Neural cell (in vitro differentiated cells): ENCODE data around the gene EPHA6. TPM values are rescaled to one million over a fixed set of nuclear protein-coding genes. Genes with fewer than 3 reads are reported as not detected.

Source experiments
- H2AFZ ChIP-seq: fragments of 200-600, 300-800 bp; sonication (generic), shearing (Covaris generic); 2 replicates; pipeline ENCODE4 v1.6.0; 2014; ENCODE audit warnings: low read depth, mild to moderate bottlenecking, antibody characterized with exemption, low read length, moderate library complexity
- H3F3A ChIP-seq: fragments of 200-600 bp; shearing (Covaris generic); 2 replicates; pipeline ENCODE4 v1.6.1; 2016; ENCODE audit warnings: mild to moderate bottlenecking, moderate library complexity, mixed read lengths, antibody characterized with exemption, low read length; ENCODE audit not compliant: insufficient read depth, poor library complexity, severe bottlenecking
- H3K27ac ChIP-seq: fragments of 200-600, 300-800 bp; sonication (generic), shearing (Covaris generic); 2 replicates; pipeline ENCODE4 v1.5.1; 2014; ENCODE audit warnings: mild to moderate bottlenecking, low read length, moderate library complexity
- H3K27me3 ChIP-seq: fragments of 300-800, 200-600 bp; sonication (generic), shearing (Covaris generic); 2 replicates; pipeline ENCODE4 v1.6.0; 2014; ENCODE audit warnings: mild to moderate bottlenecking, low read depth, low read length, moderate library complexity; ENCODE audit not compliant: insufficient read depth
- H3K36me3 ChIP-seq: fragments of 300-800, 200-600 bp; sonication (generic), shearing (Covaris generic); 2 replicates; pipeline ENCODE4 v1.5.1; 2014; ENCODE audit warnings: mild to moderate bottlenecking, antibody characterized with exemption, low read length, moderate library complexity; ENCODE audit not compliant: insufficient read depth
- H3K4me2 ChIP-seq: fragments of 300-800, 200-600 bp; sonication (generic), shearing (Covaris generic); 2 replicates; pipeline ENCODE4 v1.6.0; 2014; ENCODE audit warnings: mild to moderate bottlenecking, low read length
- H3K4me3 ChIP-seq: fragments of 300-800, 200-600 bp; sonication (generic), shearing (Covaris generic); 2 replicates; pipeline ENCODE4 v1.5.1; 2014; ENCODE audit warnings: mild to moderate bottlenecking, low read length, moderate library complexity
- H3K79me2 ChIP-seq: fragments of 200-600 bp; shearing (Covaris generic); replicated peaks from 2 replicates; pipeline ENCODE4 v1.6.0; 2014; ENCODE audit warnings: mild to moderate bottlenecking, low read length, moderate library complexity; ENCODE audit not compliant: insufficient read depth
- H3K9ac ChIP-seq: fragments of 300-800, 200-600 bp; sonication (generic), shearing (Covaris generic); 2 replicates; pipeline ENCODE4 v1.6.1; 2016; ENCODE audit warnings: mild to moderate bottlenecking, low read length, mixed read lengths
- H3K9me2 ChIP-seq: fragments of 200-600 bp; shearing (Covaris generic); 2 replicates; pipeline ENCODE4 v1.6.1; 2016; ENCODE audit warnings: mild to moderate bottlenecking, low read length, mixed read lengths; ENCODE audit not compliant: insufficient read depth
- H3K9me3 ChIP-seq: fragments of 200-600, 300-800 bp; sonication (generic), shearing (Covaris generic); 2 replicates; pipeline ENCODE4 v1.6.1; 2016; ENCODE audit warnings: mild to moderate bottlenecking, mixed run types, low read length, moderate library complexity, mixed read lengths
- H4K20me1 ChIP-seq: fragments of 200-600 bp; shearing (Covaris generic); 2 replicates; pipeline ENCODE4 v1.6.1; 2016; ENCODE audit warnings: mild to moderate bottlenecking, mixed run types; ENCODE audit not compliant: insufficient read depth
- EP300 ChIP-seq: fragments of 450-650 bp; conservative IDR thresholded peaks from 2 replicates; pipeline ENCODE4 v1.6.1; 2014; ENCODE audit warnings: antibody characterized with exemption, mild to moderate bottlenecking, moderate library complexity; ENCODE audit not compliant: poor library complexity, severe bottlenecking
- EZH2 ChIP-seq: fragments of 200-600, 300-800 bp; shearing (Covaris generic), sonication (generic); IDR thresholded peaks from 2 replicates; pipeline ENCODE4 v1.6.1; 2014; ENCODE audit warnings: antibody characterized with exemption, low read length, borderline replicate concordance, mild to moderate bottlenecking; ENCODE audit not compliant: insufficient read depth, poor library complexity, severe bottlenecking
- MXI1 ChIP-seq: fragments of 450-650 bp; conservative IDR thresholded peaks from 2 replicates; pipeline ENCODE4 v1.6.1; 2014; ENCODE audit warnings: antibody characterized with exemption, mild to moderate bottlenecking; ENCODE audit not compliant: poor library complexity, severe bottlenecking
- POLR2AphosphoS5 ChIP-seq: IDR thresholded peaks from 2 replicates; pipeline ENCODE4 v1.6.1; 2012
- RAD21 ChIP-seq: fragments of 450-650 bp; conservative IDR thresholded peaks from 2 replicates; pipeline ENCODE4 v1.6.1; 2014; ENCODE audit warnings: antibody characterized with exemption, mild to moderate bottlenecking, moderate library complexity
- SMC3 ChIP-seq: fragments of 450-650 bp; conservative IDR thresholded peaks from 2 replicates; pipeline ENCODE4 v1.6.1; 2014; ENCODE audit warnings: antibody characterized with exemption, mild to moderate bottlenecking, moderate library complexity; ENCODE audit not compliant: poor library complexity
- TAF1 ChIP-seq: IDR thresholded peaks from 2 replicates; pipeline ENCODE4 v1.6.1; 2012; ENCODE audit warnings: low read depth
- polyA plus RNA-seq: library from polyadenylated mRNA; depleted of rRNA; stranded (reverse); fragments of >200 nt; gene quantifications from 2 replicates; pipeline ENCODE4 v1.2.3, GENCODE V29; 2014
- TF ChIP-seq, protein P1 (sequence below): IDR thresholded peaks from 2 replicates; pipeline ENCODE4 v1.6.1; 2012; ENCODE audit warnings: borderline replicate concordance
- TF ChIP-seq, protein P2 (sequence below): fragments of 450-650 bp; IDR thresholded peaks from 2 replicates; pipeline ENCODE4 v1.5.1; 2014; ENCODE audit warnings: antibody characterized with exemption, mild to moderate bottlenecking, moderate library complexity; ENCODE audit not compliant: poor library complexity, severe bottlenecking

The EPHA6 gene
- polyA plus RNA-seq, 1 donor from 2014 or later, result 0.56 TPM

DNA sequence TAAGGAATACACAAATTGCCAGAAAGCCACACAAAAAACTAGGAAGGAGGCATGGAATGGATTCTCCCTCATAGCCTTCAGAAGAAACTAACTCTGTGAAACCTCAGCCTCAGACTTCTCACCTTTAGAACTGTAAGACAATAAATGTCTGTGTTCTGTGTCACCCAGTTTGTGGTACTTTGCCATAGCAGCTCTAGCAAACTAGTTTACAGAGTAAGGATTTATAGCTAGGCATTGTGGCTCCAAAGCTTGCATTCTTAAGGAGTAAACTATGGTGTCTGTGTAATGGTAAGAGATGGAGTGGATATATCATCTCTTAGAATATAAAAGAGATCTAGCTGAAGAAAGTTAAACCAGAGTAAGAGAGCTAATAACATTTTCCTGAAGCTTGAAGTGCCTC lies 18.9 kb downstream of the EPHA6 start:
- no peak overlapping the region for H3K27ac ChIP-seq
- no peaks in the 10 kb centered on the region for H3K36me3 ChIP-seq
- H3K4me3 ChIP-seq, result no peak overlapping the region
- no peaks in the 10 kb centered on the region for H3K27me3 ChIP-seq
- H4K20me1 ChIP-seq, result no peaks in the 10 kb centered on the region
- no peak overlapping the region for H2AFZ ChIP-seq
- no peaks in the 10 kb centered on the region for H3K9me2 ChIP-seq
- H3K9me3 ChIP-seq, result no peaks in the 10 kb centered on the region
- H3F3A ChIP-seq, result no peaks in the 10 kb centered on the region
- H3K9ac ChIP-seq, result no peak overlapping the region
- TF ChIP-seq, protein P1, sequence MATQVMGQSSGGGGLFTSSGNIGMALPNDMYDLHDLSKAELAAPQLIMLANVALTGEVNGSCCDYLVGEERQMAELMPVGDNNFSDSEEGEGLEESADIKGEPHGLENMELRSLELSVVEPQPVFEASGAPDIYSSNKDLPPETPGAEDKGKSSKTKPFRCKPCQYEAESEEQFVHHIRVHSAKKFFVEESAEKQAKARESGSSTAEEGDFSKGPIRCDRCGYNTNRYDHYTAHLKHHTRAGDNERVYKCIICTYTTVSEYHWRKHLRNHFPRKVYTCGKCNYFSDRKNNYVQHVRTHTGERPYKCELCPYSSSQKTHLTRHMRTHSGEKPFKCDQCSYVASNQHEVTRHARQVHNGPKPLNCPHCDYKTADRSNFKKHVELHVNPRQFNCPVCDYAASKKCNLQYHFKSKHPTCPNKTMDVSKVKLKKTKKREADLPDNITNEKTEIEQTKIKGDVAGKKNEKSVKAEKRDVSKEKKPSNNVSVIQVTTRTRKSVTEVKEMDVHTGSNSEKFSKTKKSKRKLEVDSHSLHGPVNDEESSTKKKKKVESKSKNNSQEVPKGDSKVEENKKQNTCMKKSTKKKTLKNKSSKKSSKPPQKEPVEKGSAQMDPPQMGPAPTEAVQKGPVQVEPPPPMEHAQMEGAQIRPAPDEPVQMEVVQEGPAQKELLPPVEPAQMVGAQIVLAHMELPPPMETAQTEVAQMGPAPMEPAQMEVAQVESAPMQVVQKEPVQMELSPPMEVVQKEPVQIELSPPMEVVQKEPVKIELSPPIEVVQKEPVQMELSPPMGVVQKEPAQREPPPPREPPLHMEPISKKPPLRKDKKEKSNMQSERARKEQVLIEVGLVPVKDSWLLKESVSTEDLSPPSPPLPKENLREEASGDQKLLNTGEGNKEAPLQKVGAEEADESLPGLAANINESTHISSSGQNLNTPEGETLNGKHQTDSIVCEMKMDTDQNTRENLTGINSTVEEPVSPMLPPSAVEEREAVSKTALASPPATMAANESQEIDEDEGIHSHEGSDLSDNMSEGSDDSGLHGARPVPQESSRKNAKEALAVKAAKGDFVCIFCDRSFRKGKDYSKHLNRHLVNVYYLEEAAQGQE, result no peak
- no peak overlapping the region for H3K4me2 ChIP-seq
- no peaks in the 10 kb centered on the region for H3K79me2 ChIP-seq

DNA sequence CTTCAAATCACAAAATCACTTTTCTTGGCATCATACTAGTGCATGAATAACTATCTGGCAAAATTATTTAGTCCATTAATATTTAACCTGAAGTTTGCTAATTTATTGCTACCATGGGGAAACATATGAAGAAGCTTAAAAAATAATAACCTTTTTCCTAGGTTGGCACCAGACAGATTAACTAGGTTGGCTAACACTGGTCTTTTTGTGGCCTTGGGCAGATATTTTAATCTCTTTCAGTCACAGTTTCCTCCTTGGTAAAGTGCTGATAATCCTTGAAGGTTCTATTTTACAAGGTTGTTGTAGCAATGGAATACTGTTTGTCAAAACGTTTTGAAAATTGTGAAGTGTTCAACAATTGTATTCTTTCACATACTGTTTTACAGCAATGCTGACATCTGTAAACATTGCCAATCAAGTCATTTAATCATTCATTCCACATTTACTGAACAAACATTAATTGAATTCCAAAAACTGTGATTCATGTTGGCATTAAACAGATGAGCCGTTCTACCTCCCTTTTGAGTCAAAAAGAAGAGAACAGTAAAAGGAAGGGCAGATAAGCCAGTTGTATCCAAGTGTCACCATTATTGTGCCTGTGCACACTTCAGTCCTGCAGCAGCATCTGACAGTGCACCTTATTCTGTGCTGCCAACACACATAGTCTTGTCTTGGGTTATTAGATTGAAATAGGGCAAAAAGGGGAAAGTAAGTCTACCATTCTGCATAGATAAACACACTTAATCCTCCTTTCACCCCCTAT lies 21.9 kb downstream of the EPHA6 start:
- TF ChIP-seq SMC3, result no peak
- no peak for TF ChIP-seq MXI1
- TF ChIP-seq TAF1, result no peak
- TF ChIP-seq EP300, result no peak
- TF ChIP-seq RAD21, result no peak
- no peak for TF ChIP-seq POLR2AphosphoS5
- no peak for TF ChIP-seq EZH2
- TF ChIP-seq, protein P2, sequence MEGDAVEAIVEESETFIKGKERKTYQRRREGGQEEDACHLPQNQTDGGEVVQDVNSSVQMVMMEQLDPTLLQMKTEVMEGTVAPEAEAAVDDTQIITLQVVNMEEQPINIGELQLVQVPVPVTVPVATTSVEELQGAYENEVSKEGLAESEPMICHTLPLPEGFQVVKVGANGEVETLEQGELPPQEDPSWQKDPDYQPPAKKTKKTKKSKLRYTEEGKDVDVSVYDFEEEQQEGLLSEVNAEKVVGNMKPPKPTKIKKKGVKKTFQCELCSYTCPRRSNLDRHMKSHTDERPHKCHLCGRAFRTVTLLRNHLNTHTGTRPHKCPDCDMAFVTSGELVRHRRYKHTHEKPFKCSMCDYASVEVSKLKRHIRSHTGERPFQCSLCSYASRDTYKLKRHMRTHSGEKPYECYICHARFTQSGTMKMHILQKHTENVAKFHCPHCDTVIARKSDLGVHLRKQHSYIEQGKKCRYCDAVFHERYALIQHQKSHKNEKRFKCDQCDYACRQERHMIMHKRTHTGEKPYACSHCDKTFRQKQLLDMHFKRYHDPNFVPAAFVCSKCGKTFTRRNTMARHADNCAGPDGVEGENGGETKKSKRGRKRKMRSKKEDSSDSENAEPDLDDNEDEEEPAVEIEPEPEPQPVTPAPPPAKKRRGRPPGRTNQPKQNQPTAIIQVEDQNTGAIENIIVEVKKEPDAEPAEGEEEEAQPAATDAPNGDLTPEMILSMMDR, result no peak
- TF ChIP-seq, protein P1, result no peak
- no peaks in the 10 kb centered on the region for H4K20me1 ChIP-seq
- H3K27ac ChIP-seq, result no peak overlapping the region
- H3K79me2 ChIP-seq, result no peaks in the 10 kb centered on the region
- no peaks in the 10 kb centered on the region for H3K9me3 ChIP-seq
- no peak overlapping the region for H3K9ac ChIP-seq
- H3K36me3 ChIP-seq, result no peaks in the 10 kb centered on the region
- no peak overlapping the region for H3K4me3 ChIP-seq
- no peak overlapping the region for H3K4me2 ChIP-seq
- no peaks in the 10 kb centered on the region for H3K9me2 ChIP-seq
- no peak overlapping the region for H2AFZ ChIP-seq
- H3F3A ChIP-seq, result no peaks in the 10 kb centered on the region
- no peaks in the 10 kb centered on the region for H3K27me3 ChIP-seq
